K562 (cell line): Measurements from ENCODE around the gene LHX3. TPM values are rescaled to one million over a fixed set of nuclear protein-coding genes. Genes with fewer than 3 reads are reported as not detected.

Source experiments
- ATAC-seq: fragments of 200-7000 bp; cut with Tn5 transposase; 3 replicates; pipeline ENCODE4 v1.9.1; 2020; ENCODE audit warnings: moderate library complexity
- BruUV-seq: library from RNA; stranded (reverse); fragments of 400-500 nt; replicated peaks from 2 replicates; lab custom pipeline; 2021; lab: Mats Ljungman, UMichigan
- CTCF ChIA-PET: fragments of 300-600 bp; formaldehyde crosslinking; extraction: SDS; loops from one replicate; lab custom pipeline; 2021; ENCODE audit warnings: low intra/inter-chr PET ratio; lab: Yijun Ruan, JAX
- POLR2A ChIA-PET: fragments of 300-600, 350-650 bp; sonication (Branson Sonifier 250); formaldehyde crosslinking; extraction: SDS; loops from one replicate; lab custom pipeline; 2021; ENCODE audit warnings: antibody characterized with exemption, inconsistent platforms; lab: Yijun Ruan, JAX
- DNase-seq, 4 experiments: peaks; one replicate each; pipeline versions ENCODE4 v3.0.0 to v3.0.0-alpha.2; 2011 to 2018; ENCODE audit warnings: low spot score in 3 of 4, mixed read lengths in 3 of 4; ENCODE audit errors: extremely low read depth in 1 of 4
- FAIRE-seq: peaks from 2 replicates; lab custom pipeline; 2011; peaks lifted over from hg19 to GRCh38; lab: Jason Lieb, UNC
- H2AFZ ChIP-seq: 2 replicates; pipeline ENCODE4 v1.6.0; 2011; ENCODE audit warnings: low read depth, low read length, control low read depth, inconsistent platforms
- H3K27ac ChIP-seq: fragments of 200-600 bp; 3 replicates; pipeline ENCODE4 v1.8.0; 2011; ENCODE audit warnings: low read depth, mild to moderate bottlenecking, control low read depth, inconsistent platforms, low read length, moderate library complexity, mixed read lengths; ENCODE audit errors: extremely low read depth
- H3K27me3 ChIP-seq, 2 experiments: fragments of 300-600 bp in 1 of 2; 2 replicates in 1 of 2; 3 replicates in 1 of 2; pipeline versions ENCODE4 v1.6.0 to v1.8.0; 2011; ENCODE audit warnings: inconsistent platforms in 2 of 2, low read length in 2 of 2, mild to moderate bottlenecking in 1 of 2, mixed read lengths in 1 of 2, moderate library complexity in 1 of 2; ENCODE audit not compliant: control insufficient read depth in 2 of 2, insufficient read depth in 2 of 2
- H3K36me3 ChIP-seq: fragments of 300-600 bp; 3 replicates; pipeline ENCODE4 v1.8.0; 2011; ENCODE audit warnings: mild to moderate bottlenecking, low read length, inconsistent platforms; ENCODE audit not compliant: control insufficient read depth, insufficient read depth
- H3K4me1 ChIP-seq, 2 experiments: fragments of 200-600 bp in 1 of 2; replicated peaks in 1 of 2; 2 replicates in 1 of 2; 3 replicates in 1 of 2; pipeline versions ENCODE4 v1.5.1 to v1.8.0; 2011; ENCODE audit warnings: inconsistent platforms in 2 of 2, low read length in 2 of 2, mild to moderate bottlenecking in 1 of 2, mixed read lengths in 1 of 2, moderate library complexity in 1 of 2; ENCODE audit not compliant: control insufficient read depth in 2 of 2, insufficient read depth in 2 of 2
- H3K4me2 ChIP-seq: 2 replicates; pipeline ENCODE4 v1.6.1; 2011; ENCODE audit warnings: low read length, control low read depth, inconsistent platforms, mixed read lengths; ENCODE audit not compliant: insufficient read depth
- H3K4me3 ChIP-seq: fragments of 200-600 bp; sonication (generic), shearing (Covaris generic); 2 replicates; pipeline ENCODE4 v1.5.1; 2016; ENCODE audit warnings: control low read depth, inconsistent platforms
- H3K79me2 ChIP-seq: fragments of 200-600 bp; 3 replicates; pipeline ENCODE4 v1.8.0; 2011; ENCODE audit warnings: low read length, inconsistent platforms; ENCODE audit not compliant: control insufficient read depth, insufficient read depth
- H3K9ac ChIP-seq, 2 experiments: 2 replicates each; pipeline versions ENCODE4 v1.6.0 to v1.6.1; 2011; ENCODE audit warnings: low read depth in 2 of 2, low read length in 2 of 2, control low read depth in 1 of 2, inconsistent platforms in 1 of 2, mild to moderate bottlenecking in 1 of 2, mixed read lengths in 1 of 2; ENCODE audit not compliant: insufficient read depth in 1 of 2
- H3K9me1 ChIP-seq: one replicate; pipeline ENCODE4 v1.6.0; 2011; ENCODE audit warnings: inconsistent platforms, mild to moderate bottlenecking, low read length, moderate library complexity; ENCODE audit not compliant: control insufficient read depth, insufficient read depth
- H3K9me3 ChIP-seq: replicated peaks from 2 replicates; pipeline ENCODE4 v1.5.1; 2011; ENCODE audit warnings: low read depth, low read length, inconsistent platforms; ENCODE audit not compliant: control insufficient read depth, insufficient read depth
- H4K20me1 ChIP-seq: replicated peaks from 2 replicates; pipeline ENCODE4 v1.6.1; 2011; ENCODE audit warnings: low read length, inconsistent platforms, mixed read lengths; ENCODE audit not compliant: control insufficient read depth, insufficient read depth
- CREB1 ChIP-seq, 2 experiments: sonication (generic) in 1 of 2; formaldehyde crosslinking in 1 of 2; IDR thresholded peaks; 2 replicates each; pipeline versions ENCODE4 v1.6.1 to v1.8.0; 2012 to 2022; ENCODE audit warnings: inconsistent platforms in 1 of 2, mild to moderate bottlenecking in 1 of 2, missing genetic modification reagents in 1 of 2, moderate library complexity in 1 of 2
- CUX1 ChIP-seq: fragments of 200-800 bp; sonication (Bioruptor generic); IDR thresholded peaks from 2 replicates; pipeline ENCODE4 v1.6.1; 2016; ENCODE audit warnings: missing genetic modification characterization, missing compliant biosample characterization
- EZH2 ChIP-seq: IDR thresholded peaks from 2 replicates; pipeline ENCODE4 v1.6.1; 2012; ENCODE audit warnings: low read depth, mild to moderate bottlenecking, inconsistent platforms, low read length, borderline replicate concordance
- NKRF ChIP-seq: fragments of 450-650 bp; IDR thresholded peaks from 2 replicates; pipeline ENCODE4 v1.6.1; 2016; ENCODE audit warnings: borderline replicate concordance
- NR1H2 ChIP-seq: sonication (generic); formaldehyde crosslinking; IDR thresholded peaks from 2 replicates; pipeline ENCODE4 v1.4.0; 2020; ENCODE audit warnings: mild to moderate bottlenecking, missing genetic modification reagents
- PHTF2 ChIP-seq: fragments of 250-450 bp; sonication (Bioruptor Pico); IDR thresholded peaks from 2 replicates; pipeline ENCODE4 v1.5.0; 2021; ENCODE audit warnings: mild to moderate bottlenecking
- SMAD1 ChIP-seq: fragments of 150-350 bp; IDR thresholded peaks from 2 replicates; pipeline ENCODE4 v1.6.1; 2014; ENCODE audit warnings: low read length, low read depth; ENCODE audit not compliant: partially characterized antibody
- ZNF830 ChIP-seq: fragments of 250-450 bp; sonication (Bioruptor Pico); IDR thresholded peaks from 2 replicates; pipeline ENCODE4 v1.5.0; 2021; ENCODE audit warnings: mild to moderate bottlenecking
- WGBS: fragments of 100-300 bp; shearing (Covaris generic); methylation state at CpG from one replicate; pipeline ENCODE4 v1.1.6; 2016; ENCODE audit warnings: low coverage, mixed read lengths; ENCODE audit not compliant: insufficient coverage; ENCODE audit errors: missing lambda C conversion rate; 5-methylcytosine and 5-hydroxymethylcytosine counted together
- in situ Hi-C: fragments of 300-500 bp; cut with MboI; formaldehyde crosslinking; loops from 4 replicates; pipeline ENCODE4 v1.15.0; 2018; ENCODE audit warnings: inconsistent platforms, mixed read lengths
- intact Hi-C: fragments of 100-400 bp; cut with micrococcal nuclease; formaldehyde crosslinking; loops from 2 replicates; pipeline ENCODE4 v1.14.2; 2022
- polyA plus RNA-seq, 8 experiments: library from polyadenylated mRNA; depleted of rRNA in 4 of 8; stranded (reverse) in 5 of 8; unstranded in 3 of 8; fragments of >200 nt; fragmentation: Nextera tagmentation in 2 of 8; fragmentation: Illumina TruSeq in 1 of 8; extraction: Ambion mirVana in 2 of 8; extraction: Trizol in 1 of 8; gene quantifications; 2 replicates each; pipeline versions ENCODE4 v1.2.1 to v1.2.3, GENCODE V29; 2011 to 2014; ENCODE audit warnings: inconsistent platforms in 1 of 8, missing spikeins in 1 of 8
- total RNA-seq, 7 experiments: library from RNA; depleted of rRNA in 6 of 7; stranded (reverse); fragments of >200 nt in 6 of 7; fragmentation: Illumina TruSeq in 2 of 7; extraction: Trizol in 2 of 7; gene quantifications; 2 replicates each; pipeline versions ENCODE4 v1.2.1 to v1.2.3, GENCODE V29; 2011 to 2021; ENCODE audit warnings: low replicate concordance in 1 of 7

Gene LHX3
- total and polyA plus RNA-seq, 9 of the 15 experiments (the other 6 are each of a cell fraction or from before 2014, with no cell fraction given) = 0.09 TPM; not detected in 8

- CTCF ChIA-PET = no interaction called here
- Histone ChIP-seq H3K27me3 (no peaks in the 10 kb centered on the region), H3K4me1 (peaks cover 27 to 55% of the 10 kb centered on the region in 2 experiments), H3K79me2 (peaks cover 64% of the 10 kb centered on the region), H3K36me3 (peaks cover 57% of the 10 kb centered on the region), H3K4me3 (no peak overlapping the region), H3K9ac (no peak overlapping the region), H4K20me1 (peaks cover 31% of the 10 kb centered on the region), H2AFZ (no peak overlapping the region), H3K27ac (no peak overlapping the region), H3K9me1 (peaks cover 4% of the 10 kb centered on the region), H3K9me3 (no peaks in the 10 kb centered on the region), H3K4me2 (no peak overlapping the region)
- no TSS peak for BruUV-seq
- POLR2A ChIA-PET = interaction anchor here (0.8 to 1.0 kb wide), 4 partner anchors 11 to 36 kb away, joined by 3 to 4 read pairs (median 4); no protein-coding TSS in a partner anchor
- intact Hi-C loops (no loop called here), in situ Hi-C loops (no loop called here)
- no peak for TF ChIP-seq NKRF
- TF ChIP-seq NR1H2 (CRISPR knock-in tag) = no peak
- TF ChIP-seq ZNF830 (CRISPR knock-in tag) = no peak
- no peak for TF ChIP-seq CUX1 (CRISPR knock-in tag)
- TF ChIP-seq EZH2 = no peak
- TF ChIP-seq CREB1 (IDR thresholded peaks at IDR 0.05) = no peak
- TF ChIP-seq CREB1 (CRISPR knock-in tag; IDR thresholded peaks at IDR 0.05) = no peak
- no peak for TF ChIP-seq SMAD1
- TF ChIP-seq PHTF2 (CRISPR knock-in tag) = no peak
- FAIRE-seq (no peak), ATAC-seq (no peak), DNase-seq (no peak)
- 88% methylated on average over 30 of the region's 33 CpGs for WGBS
Measured at GRCh38 chr9:136229096-136230065, 24.5 kb upstream of the LHX3 start.
